Renal cortical epithelial cell (primary cell): ENCODE measurements around the gene SH3BP1. TPM values are rescaled to one million over a fixed set of nuclear protein-coding genes. Genes with fewer than 3 reads are reported as not detected.
"Not testable (repeated sequence)": the region's sequence is repeated elsewhere in the genome, so short reads cannot be mapped to it uniquely, and the experiment has no call there.

ENCODE experiments used
- DNase-seq: peaks from one replicate; pipeline ENCODE4 v3.0.0-alpha.2; 2011; ENCODE audit warnings: low read depth
- total RNA-seq: library from RNA; depleted of rRNA; stranded (reverse); fragments of >200 nt; gene quantifications from 2 replicates; pipeline ENCODE4 v1.2.3, GENCODE V29; 2014

SH3BP1 gene
- total RNA-seq, 1 donor from 2014 or later = 8.1 TPM

DNA sequence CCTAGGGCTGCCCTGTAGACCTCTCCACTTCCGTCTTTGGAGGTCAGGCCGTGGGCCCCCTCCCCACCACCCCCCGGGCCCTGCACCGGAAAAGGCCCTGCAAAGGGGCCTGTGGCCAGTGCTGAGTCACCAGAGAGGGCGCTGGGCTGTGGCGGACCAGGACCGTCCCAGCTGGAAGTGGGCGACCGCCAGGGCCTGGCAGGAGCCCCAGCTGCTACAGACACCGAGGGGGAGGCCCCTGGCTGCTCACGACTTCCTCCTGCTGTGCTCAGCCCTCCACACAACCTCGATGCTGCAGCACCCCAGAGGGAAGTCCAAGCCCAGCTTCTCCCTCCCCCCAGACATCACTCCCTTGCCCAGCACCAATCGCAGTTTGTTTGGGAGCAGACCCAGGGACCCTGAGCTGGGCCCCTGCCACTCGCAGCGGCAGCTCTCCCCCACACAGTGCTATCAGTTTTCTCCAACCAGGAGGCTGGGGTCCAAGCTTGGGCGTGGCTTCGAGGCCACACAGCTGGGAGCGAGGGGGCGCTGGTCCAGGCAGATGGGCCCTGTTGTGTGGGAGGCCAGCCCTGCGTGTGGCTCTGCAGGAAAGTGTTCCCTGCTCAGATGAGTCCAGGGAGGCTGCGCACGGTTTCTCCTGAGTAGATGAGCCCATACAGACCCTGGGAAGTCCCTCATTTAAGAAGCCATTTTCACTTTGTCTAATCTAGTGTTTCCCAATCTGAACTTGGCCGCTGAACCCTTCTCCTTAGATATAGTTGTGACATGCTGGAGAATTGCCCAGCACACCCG is 5.6 kb upstream of the SH3BP1 start:
- peak; percentile 30 for DNase-seq

DNA sequence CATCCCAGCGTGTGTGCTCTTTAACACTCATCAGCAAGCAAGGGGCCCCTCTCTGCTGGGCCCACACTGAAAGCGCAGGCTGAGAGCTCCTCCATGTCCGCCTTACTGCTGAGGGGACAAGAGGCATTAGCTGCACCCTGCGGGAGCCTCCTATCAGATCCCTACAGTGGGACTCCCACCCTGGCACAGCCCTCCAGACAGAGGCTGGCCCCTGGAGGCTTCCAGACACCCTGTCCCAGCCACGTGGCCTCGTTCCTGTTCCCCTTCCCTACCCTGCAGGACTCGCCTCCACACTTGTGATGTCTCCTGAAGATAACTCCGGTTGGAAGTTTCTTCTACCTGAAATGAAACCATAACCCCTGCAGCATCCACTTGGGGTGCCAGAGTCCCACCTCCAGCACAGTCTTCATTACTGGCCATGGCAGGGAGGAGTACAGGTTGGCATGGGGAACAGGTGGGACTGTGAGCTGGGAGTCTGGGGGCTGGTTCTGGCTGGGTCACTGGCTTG is 5.0 kb upstream of the SH3BP1 start:
- no peak for DNase-seq

DNA sequence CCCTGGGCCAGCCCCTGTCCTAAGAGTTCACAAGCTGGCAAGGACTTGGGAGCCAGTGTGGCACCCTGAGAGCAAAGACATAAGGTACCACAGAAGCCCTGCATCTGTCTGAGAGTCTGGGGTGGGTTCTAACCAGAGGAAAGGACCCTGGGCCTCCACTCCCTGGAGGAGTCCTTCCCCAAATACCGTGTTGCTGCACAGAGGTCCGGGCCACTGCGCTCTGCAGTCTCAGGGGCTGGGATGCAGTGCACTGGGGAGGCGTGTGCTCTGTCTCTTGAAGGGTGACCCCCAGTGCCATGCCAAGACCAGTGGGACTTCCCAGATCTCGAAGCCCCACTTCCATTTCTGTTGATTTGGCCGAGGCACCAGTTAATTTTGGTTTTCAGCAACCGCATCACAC is 4.3 kb upstream of the SH3BP1 start:
- DNase-seq = no peak

DNA sequence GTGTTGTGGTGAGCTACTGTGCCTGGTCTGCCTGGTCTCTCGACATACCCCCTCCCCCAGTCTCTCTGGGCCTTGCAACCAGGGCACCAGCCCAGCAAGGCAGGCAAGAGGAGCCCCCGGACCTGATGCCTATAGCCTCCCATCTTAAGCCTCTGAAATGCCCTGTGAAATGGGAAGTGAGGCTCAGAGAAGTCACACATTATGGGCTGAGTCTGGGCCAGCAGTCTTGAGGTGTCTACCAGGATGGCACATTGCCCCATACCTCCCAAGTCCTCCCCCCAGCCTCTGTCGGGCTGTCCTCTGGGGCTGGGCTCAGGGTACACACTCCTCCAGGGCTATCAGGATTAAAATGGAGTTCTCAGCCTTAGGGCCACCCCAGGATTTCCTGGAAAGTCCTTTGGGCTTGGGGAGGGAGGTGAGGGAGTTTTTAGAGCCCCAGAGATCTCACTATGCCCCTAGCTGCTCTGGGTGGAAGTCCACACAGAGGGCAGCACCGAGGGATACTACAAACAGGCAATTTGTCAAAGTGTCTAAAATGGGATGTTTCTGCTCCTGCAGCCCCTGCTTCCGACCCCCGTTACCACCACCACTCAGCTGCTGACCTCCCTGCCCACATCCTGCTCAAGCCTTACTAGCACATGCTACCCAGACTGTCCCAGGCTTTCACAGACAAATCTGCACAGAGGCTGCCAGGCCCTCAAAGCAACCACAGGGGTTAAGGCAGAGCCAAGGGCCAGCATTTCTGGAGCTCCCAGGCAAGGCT is 3.1 kb upstream of the SH3BP1 start:
- DNase-seq = peak; percentile 42

DNA sequence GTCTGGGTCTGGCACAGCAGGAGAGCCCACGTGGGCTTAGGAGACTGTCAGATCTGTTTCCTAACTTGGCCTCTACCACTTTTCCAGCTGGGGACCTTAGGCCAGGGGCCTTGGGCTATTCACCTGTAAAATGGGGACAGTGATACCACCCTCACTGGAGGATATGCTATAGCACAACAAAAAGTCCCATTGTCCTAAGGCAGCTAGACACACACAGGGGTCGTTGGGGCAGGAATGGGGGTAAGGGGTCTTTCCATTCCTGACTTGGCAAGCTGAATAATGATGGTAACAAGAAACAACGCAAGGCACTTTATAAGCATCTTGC is 2.6 kb upstream of the SH3BP1 start:
- no peak for DNase-seq

DNA sequence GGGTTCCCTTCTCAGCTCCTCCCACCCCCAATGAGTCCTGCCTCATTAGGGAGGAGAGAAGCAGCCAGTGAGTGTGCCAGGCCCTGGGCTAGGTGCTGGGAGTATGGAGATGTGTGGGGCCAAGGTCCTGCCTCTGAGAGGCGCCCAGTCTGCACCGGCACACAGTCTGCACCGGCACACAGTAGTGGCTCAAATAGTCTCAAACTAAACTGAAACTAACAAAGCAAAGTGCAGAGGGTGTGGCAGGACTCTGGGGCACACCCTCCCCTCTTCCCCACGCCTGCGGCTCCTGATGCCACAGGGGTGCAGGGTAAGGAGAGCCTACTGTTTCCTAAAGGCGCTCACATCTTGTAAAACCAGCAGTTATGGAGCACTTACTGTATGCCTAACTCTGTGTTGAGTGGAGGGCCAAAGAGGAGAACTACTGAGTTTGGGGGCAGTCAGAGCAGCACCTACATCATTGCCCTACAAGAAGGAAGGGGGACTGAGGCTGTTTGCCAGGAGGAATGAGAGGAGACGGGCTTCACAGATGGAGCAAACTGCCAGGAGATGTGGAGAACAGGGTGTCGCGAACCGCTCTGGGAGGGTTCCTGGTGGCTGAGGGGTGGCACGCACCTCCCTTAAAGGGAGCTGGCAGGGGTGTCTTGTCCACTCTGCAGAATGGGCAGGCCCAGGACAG is 939 bp upstream of the SH3BP1 start:
- no peak for DNase-seq

DNA sequence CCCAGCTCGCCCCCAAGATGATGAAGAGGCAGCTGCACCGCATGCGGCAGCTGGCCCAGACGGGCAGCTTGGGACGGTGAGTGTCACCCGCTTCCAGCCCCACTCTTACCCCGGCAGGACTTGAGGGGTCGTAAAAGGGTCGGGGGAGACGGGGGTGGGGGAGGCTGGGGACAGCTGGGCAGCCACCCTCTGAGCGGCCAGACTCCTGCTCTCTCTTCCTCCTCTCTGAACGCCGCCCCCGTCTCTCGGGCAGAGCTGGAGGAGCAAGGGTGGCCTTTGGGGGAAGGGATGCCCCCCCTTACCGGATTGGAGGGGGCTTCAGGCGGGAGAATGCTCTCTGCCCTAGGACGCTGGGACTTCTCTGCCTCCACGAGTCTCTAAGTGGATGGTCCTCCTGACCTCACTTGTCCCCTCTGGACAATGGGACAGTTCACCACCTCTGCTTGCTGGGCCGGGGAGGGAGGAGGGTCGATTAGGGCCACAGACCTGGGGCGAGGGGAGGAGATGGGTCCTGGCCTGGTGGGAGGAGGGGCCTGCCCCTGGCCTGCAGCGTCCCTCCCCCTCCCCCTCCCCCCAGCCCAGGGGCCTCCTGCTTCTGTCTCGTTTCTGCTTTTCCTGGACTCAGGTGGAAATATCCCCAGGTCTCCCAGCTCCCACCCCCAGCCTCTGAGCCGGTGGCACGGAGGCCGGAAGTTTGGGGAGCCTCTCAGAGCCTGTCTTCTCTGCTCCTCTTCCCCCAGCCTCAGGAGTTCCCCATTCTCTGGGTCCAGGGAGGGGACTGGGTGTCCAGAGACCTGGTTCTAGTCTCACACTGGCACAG is 512 bp downstream of the SH3BP1 start:
- no peak for DNase-seq

DNA sequence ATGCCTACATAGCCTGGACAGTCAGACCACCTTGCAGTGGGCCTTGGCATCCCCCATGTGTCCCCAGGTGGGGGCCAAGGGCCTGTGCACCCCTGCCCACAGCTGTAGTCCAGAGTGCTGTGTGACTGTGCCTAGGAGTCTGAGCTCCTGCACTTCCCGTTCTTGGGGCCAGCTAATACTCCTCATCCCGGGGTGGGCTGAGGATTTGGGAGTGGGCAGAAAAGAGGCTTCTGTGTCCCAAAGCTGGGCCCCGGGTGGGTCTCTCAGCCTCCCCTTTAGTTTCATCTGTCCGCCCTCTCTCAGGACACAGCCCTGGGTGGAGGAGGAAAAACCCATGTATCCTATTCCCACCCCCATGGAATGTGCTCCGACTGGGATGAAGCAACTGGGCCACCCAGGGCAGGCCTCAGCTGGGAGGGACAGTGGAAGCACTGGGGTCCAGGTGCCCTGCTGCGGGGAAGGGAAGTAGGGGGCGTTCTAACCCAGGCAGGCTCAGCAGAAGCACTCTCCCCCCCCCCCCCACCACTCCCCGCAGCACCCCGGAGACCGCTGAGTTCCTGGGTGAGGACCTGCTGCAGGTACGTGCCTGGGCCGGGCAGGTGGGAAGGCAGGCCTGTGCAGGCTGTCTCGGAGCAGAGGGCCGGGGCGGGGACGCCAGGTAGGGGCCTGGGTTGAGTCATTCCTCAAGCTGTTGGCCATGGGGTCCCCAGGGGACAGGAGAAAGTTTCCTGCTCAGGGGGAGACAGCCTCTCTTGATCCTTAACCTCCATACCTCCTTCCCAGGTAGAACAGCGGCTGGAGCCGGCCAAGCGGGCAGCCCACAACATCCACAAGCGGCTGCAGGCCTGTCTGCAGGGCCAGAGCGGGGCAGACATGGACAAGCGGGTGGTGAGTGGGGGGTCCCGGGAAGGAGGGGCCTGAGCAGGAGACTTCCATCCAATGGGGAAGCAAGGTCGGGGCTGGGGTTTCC is 1.4 kb downstream of the SH3BP1 start:
- DNase-seq = no peak

DNA sequence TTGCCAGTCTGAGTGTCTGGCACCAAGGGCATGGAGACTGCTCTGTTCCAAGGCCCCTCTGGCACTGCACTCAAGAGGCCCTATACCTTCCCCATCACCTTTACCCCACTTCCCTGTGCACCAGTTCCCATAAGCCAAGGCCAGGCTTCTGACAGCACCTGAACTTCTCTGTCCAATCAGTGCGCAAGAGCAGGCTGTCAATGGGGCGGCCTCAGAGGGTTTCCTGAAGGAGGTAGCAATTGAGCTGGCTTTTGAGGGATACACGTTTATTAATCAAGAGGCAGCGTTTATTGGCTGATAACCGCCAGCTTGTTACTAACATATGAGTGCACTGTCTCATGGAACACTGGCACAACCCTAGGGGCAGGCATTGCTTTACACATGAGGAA is 2.1 kb downstream of the SH3BP1 start:
- no peak for DNase-seq

DNA sequence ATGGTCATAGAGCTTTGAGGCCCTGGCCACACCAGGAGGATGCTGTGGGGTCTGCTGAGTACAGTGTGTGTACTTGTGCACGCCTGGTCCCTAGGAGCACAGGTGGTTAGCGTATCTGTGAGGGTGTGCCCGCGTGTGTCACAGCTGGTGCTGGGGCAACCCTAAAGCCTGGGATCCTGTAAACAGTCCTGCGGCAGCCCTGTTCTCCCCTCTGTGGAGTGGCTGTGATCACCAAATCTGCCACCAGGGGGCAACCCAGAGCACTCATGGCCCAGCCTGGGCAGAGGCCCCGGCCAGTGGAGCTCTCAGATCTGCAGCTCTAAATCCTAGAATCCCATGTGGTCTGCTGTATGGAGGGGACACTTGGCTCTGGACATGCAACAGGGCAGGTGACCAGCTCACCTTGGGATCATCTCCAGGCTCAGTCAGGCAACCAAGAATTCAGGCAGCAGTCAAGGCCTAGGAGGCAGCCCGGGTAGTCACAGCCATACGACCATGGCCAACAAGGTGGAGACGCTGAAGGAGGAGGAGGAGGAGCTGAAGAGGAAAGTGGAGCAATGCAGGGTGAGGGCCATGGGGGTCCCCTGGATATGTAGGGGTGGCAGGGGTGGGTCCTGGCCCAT is 3.9 kb downstream of the SH3BP1 start:
- peak; percentile 33 for DNase-seq

DNA sequence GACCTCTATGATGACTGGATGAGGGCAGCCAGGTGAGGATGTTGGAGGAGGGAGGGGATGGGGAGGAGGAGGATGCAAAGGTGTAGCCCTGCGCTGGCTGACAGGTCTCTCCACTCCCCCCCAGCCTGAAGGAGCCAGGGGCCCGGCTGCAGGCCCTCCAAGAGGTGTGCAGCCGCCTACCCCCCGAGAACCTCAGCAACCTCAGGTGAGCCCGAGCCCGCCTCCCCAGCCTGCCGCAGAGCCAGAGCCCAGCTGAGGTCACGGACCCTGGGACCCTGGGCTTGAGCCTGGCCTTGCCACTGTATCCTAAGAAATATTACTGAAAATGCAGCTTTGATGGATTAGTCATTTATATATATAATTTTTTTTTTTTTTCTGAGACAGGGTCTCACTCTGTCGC is 7.8 kb downstream of the SH3BP1 start:
- no peak for DNase-seq

DNA sequence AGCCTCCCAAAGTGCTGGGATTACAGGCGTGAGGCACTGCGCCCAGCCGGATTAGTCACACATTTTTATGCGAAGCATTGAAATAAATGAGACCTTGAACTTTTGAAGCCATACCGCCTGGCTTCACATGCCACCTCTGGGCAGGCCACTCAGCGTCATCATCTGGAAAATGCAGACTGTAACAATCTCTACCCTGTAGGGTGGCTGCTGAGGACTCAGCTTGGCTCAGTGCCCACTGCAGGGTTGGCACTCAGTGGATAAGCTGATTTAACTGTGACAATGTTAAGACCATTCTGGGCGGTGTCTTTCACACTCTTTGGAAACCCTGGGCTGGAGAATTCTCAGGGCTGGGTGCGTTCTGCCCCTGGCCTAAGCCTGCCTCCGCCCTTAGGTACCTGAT is 8.5 kb downstream of the SH3BP1 start:
- no peak for DNase-seq

DNA sequence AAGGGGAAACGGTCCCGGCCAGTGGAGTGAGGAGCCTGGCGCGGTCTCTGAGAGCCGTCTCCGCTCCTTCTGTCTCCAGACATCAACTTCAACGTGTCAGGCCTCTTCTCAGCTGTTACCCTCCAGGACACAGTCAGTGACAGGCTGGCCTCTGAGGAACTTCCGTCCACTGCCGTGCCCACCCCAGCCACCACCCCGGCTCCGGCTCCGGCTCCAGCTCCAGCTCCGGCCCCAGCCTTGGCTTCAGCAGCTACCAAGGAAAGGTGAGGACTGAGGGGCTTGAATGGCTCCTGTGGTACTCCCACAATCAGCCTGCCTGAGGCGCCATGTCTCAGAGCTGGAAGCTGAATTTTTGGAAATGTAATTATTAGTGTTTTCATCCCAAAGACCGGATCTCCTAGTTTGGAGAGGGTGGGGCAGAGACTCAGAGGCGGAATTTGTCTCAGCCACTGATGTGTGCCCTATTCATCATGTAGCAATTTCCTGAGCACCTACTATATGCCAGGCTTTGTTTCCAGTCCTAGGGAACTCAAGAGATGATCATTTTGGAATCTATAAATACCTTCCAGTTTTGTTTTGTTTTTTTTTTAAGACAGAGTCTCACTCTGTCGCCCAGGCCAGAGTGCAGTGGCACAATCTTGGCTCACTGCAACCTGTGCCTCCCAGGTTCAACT is 11.1 kb downstream of the SH3BP1 start:
- no peak for DNase-seq

DNA sequence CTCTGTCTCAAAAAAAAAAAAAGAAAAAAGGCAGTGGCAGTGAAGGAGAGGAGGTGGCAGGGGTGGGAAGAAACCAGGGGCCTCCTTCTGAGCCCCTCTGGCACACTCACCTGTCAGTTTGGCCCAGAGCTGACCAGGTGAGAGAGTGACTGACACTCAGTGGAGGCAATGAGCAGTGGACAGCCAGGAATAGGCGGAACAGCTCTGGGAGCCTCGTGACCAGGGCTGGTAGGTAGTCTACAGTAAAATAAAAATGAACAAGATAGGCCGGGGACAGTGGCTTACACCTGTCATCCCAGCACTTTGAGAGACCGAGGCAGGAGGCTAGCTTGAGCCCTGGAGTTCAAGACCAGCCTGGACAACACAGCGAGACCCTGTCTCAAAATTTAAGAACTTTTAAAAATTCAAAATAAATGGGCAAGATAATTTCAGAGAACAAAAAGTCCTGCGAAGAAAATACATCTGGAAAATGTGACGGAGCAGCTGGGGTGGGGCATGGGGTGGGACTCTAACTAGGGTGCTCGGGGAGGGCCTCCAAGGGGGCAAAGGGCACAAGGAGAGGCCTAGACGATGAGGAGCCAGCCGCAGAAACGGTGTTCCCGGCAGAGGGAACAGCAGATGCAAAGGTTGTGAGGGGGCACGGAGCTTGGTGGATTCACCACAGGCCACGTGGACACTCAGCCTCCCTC is 15.2 kb downstream of the SH3BP1 start:
- no peak for DNase-seq

DNA sequence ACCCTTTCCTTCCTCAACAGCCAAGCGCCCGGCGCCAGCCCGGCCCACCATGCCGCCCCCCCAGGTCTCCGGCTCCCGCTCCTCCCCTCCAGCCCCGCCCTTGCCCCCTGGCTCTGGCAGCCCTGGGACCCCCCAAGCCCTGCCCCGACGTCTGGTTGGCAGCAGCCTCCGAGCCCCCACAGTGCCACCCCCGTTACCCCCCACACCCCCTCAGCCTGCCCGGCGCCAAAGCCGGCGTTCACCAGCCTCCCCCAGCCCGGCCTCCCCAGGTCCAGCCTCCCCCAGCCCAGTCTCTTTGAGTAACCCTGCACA is 15.7 kb downstream of the SH3BP1 start:
- DNase-seq = no peak

DNA sequence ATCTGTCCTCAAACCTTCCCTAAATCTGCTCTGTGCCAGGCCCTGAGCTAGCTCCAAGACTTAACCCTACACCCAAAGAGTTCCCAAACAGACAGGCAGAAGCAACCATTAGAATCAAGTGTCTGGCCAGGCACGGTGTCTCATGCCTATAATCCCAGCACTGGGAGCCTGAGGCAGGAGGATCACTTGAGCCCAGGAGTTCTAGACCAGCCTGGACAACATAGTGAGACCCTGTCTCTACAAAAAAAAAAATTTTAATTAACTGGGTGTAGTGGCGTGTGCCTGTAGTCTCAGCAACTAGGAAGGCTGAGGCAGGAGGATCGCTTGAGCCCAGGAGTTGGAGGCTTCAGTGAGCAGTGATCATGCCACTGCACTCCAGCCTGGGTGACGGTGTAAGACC is 17.1 kb downstream of the SH3BP1 start:
- not testable (repeated sequence) for DNase-seq

DNA sequence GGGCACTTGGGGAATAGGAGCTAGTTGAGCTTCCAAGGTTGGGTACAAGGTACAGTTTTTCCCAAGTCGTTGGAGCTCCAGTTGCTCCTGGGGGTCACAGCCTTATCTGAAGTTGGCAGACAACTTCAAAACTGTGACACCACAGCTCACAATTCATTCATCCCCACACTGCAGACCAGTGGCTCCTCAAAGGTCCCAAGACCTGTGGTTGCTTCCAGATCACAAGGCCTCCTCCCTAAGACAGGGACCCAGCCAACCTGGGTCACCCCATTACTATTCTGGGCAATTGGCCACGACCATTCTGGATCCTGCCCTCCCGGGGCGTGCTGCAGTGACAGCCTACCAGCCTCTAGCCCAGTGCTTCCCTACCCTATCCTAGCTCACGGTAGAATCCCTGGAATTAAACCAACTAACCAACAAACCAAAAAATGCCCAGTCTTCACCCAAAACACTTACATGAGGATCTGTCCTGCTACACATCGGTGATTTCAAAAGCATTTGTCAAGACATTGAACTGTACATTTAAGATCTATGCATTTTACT is 18.2 kb downstream of the SH3BP1 start:
- DNase-seq = peak; percentile 15

DNA sequence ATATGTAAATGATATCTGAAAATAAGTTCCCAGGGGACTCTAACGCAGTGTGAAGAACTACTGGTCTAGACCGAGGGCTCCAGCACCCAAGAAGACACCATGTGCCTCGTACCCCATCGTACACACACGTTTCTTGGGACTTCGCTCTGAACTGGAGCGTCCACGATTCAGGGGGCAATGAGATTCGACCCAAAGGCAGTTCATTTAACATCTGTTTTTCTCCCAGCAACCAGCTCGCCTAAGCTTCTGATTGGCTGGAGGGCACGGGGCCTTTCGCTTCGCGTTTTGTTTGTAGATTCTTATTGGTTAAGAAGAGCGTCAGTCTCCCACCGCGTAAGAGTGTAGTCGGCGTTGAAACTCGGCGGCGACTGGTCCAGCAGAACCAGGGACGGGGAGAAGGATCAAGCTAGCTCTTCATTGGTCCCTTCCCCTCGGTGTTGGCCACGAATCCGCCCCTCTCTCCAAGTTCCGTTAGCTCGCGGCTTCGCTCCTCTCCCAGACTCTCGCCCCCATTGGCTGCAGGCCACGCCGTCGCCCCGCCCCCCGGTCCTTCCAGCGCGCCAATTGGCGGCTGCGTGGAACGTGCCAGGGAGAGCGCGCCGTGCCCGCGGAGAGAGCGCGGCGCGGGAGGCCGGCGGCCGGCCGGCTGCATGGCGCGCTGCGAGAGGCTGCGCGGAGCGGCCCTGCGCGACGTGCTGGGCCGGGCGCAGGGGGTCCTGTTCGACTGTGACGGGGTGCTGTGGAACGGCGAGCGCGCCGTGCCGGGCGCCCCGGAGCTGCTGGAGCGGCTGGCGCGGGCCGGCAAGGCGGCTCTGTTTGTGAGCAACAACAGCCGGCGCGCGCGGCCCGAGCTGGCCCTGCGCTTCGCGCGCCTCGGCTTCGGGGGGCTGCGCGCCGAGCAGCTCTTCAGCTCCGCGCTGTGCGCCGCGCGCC is 18.9 kb downstream of the SH3BP1 start, which contains the start of gene PDXP:
Gene PDXP, plus strand, starts transcription at position 591 of the 933 bp plus-strand sequence. Its CDS starts 60 bp downstream, at position 651.
- peak; percentile 99 for DNase-seq
